Gastroesophageal sphincter (tissue), 4 donors: ENCODE data around the gene HAO2. TPM values are rescaled to one million over a fixed set of nuclear protein-coding genes. Genes with fewer than 3 reads are reported as not detected.

Experiments used
- ATAC-seq: fragments of 150-250 bp; one replicate; pipeline ENCODE4 v1.9.1; 2016; ENCODE audit warnings: mild to moderate bottlenecking, moderate library complexity
- H3K27ac ChIP-seq, 4 donors: fragments of 200-600 bp; sonication (generic) in 3 of 4; 1 replicate in 3 of 4; 2 replicates in 1 of 4; pipeline ENCODE4 v1.5.1; 2016 to 2019
- H3K27me3 ChIP-seq: fragments of 200-600 bp; sonication (generic); one replicate; pipeline ENCODE4 v1.5.1; 2019
- H3K36me3 ChIP-seq, 2 donors: fragments of 200-600 bp; sonication (generic); one replicate each; pipeline ENCODE4 v1.5.1; 2019; ENCODE audit warnings: control low read depth in 1 of 2
- H3K4me1 ChIP-seq, 3 donors: fragments of 200-600 bp; sonication (generic); 1 replicate in 2 of 3; 2 replicates in 1 of 3; pipeline ENCODE4 v1.5.1; 2016 to 2019; ENCODE audit warnings: control low read depth in 2 of 3
- H3K4me3 ChIP-seq, 2 donors: fragments of 200-600 bp; sonication (generic); one replicate each; pipeline ENCODE4 v1.5.1; 2019; ENCODE audit warnings: mild to moderate bottlenecking in 1 of 2, moderate library complexity in 1 of 2
- H3K9me3 ChIP-seq, 3 donors: fragments of 200-600 bp; sonication (generic); one replicate each; pipeline ENCODE4 v1.5.1; 2017 to 2019; ENCODE audit warnings: control low read depth in 2 of 3
- CTCF ChIP-seq, 4 experiments: fragments of 200-600 bp in 2 of 4; fragments of 450-650 bp in 2 of 4; sonication (generic) in 1 of 4; IDR thresholded peaks; one replicate each; pipeline ENCODE4 v1.5.1; 2017 to 2019; ENCODE audit warnings: antibody characterized with exemption in 4 of 4, mild to moderate bottlenecking in 2 of 4, moderate library complexity in 2 of 4
- EP300 ChIP-seq: sonication (generic); formaldehyde crosslinking; IDR thresholded peaks from one replicate; pipeline ENCODE4 v1.6.1; 2017; ENCODE audit warnings: antibody characterized with exemption, mild to moderate bottlenecking
- POLR2A ChIP-seq, 2 donors: fragments of 450-650 bp; IDR thresholded peaks; one replicate each; pipeline ENCODE4 v1.6.1; 2017; ENCODE audit warnings: antibody characterized with exemption in 2 of 2, mild to moderate bottlenecking in 2 of 2, moderate library complexity in 1 of 2
- POLR2AphosphoS5 ChIP-seq: sonication (generic); formaldehyde crosslinking; IDR thresholded peaks from one replicate; pipeline ENCODE4 v1.6.1; 2017; ENCODE audit warnings: antibody characterized with exemption
- WGBS, 2 donors: methylation state at CpG; one replicate each; pipeline ENCODE4 v1.1.5; 2018; ENCODE audit warnings: low coverage in 1 of 2; 5-methylcytosine and 5-hydroxymethylcytosine counted together
- total RNA-seq, 4 donors: library from RNA; depleted of rRNA; stranded (reverse); fragments of >200 nt; gene quantifications; one replicate each; pipeline ENCODE4 v1.1.0, GENCODE V29; 2016

HAO2 gene
- total RNA-seq, 4 donors from 2014 or later: not detected

DNA sequence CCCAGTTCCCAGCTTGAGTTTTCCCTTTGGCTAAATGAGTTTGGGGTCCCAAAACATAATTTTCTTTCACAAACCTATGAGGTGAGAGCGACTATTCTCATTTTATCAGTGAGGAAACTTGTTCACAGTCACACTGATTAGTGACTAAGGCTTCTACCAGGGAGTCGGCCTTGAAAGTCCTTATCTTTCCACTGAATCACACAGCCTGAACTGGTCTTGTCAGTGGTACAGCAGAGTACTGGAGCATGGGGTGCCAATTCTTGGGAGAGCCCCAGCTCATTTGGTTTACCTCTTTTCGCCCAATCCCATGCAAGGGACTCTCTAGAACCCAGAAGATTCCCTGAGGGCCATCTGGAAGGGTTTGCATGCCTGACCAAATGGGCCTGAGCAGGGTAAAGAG, 63.3 kb downstream of the HAO2 start:
- Histone ChIP-seq H3K36me3 (no peaks in the 10 kb centered on the region), H3K27me3 (peaks cover 7% of the 10 kb centered on the region), H3K4me3 (no peak overlapping the region), H3K4me1 (no peaks in the 10 kb centered on the region), H3K27ac (no peak overlapping the region), H3K9me3 (no peaks in the 10 kb centered on the region)
- TF ChIP-seq CTCF (IDR thresholded peaks at IDR 0.05) (no peak), POLR2AphosphoS5 (no peak), EP300 (no peak), POLR2A (IDR thresholded peaks at IDR 0.05) (no peak)
- no peak for ATAC-seq
- WGBS, 2 donors: 63 to 69% methylated on average over 2 to 3 of the region's 3 CpGs

DNA sequence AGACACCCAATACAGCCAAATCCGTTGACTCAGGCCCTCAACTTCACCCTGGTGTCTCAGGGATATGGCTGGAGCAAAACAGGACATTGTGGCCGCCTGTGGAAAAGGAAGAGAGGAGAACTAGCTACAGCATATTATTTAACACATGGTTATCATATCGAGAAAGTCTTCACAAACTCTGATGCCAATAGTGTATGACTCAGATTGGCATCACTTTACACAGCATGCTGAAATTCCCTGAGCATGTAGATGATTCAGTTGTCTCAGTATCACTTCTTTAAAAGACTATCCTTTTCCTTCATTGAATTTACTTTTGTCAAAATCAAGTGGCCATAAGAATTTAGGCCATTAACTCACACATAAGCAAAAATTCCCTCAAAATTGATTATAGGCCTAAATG, 66.5 kb downstream of the HAO2 start:
- Histone ChIP-seq H3K27me3 (peaks cover 7% of the 10 kb centered on the region), H3K9me3 (no peaks in the 10 kb centered on the region), H3K4me3 (no peak overlapping the region), H3K27ac (no peak overlapping the region), H3K4me1 (no peaks in the 10 kb centered on the region), H3K36me3 (no peaks in the 10 kb centered on the region)
- no peak for ATAC-seq
- TF ChIP-seq CTCF (IDR thresholded peaks at IDR 0.05): no peak
- TF ChIP-seq EP300: no peak
- TF ChIP-seq POLR2AphosphoS5: no peak
- no peak for TF ChIP-seq POLR2A (IDR thresholded peaks at IDR 0.05)
- 81 to 93% methylated on average over 3 of the region's 3 CpGs for WGBS, 2 donors

- H3K27me3 ChIP-seq: no peaks in the 10 kb centered on the region
- H3K4me1 ChIP-seq: no peaks in the 10 kb centered on the region
- no peak overlapping the region for H3K27ac ChIP-seq
- H3K36me3 ChIP-seq: no peaks in the 10 kb centered on the region
- 50% methylated on average over 2 of the region's 2 CpGs; no CpG with 5 or more reads in 1 of the 2 donors for WGBS, 2 donors
- no peak for ATAC-seq
- H3K4me3 ChIP-seq: no peak overlapping the region
- no peaks in the 10 kb centered on the region for H3K9me3 ChIP-seq
- no peak for TF ChIP-seq POLR2AphosphoS5
- TF ChIP-seq CTCF (IDR thresholded peaks at IDR 0.05): no peak
- no peak for TF ChIP-seq EP300
- TF ChIP-seq POLR2A (IDR thresholded peaks at IDR 0.05): no peak
Measured at GRCh38 chr1:119438761-119439160, 70.2 kb downstream of the HAO2 start.

GRCh38 chr1:119440721-119441307, 72.2 kb downstream of the HAO2 start:
- ATAC-seq: no peak
- Histone ChIP-seq H3K4me1 (no peaks in the 10 kb centered on the region), H3K27ac (no peak overlapping the region), H3K27me3 (no peaks in the 10 kb centered on the region), H3K36me3 (no peaks in the 10 kb centered on the region), H3K9me3 (no peaks in the 10 kb centered on the region), H3K4me3 (no peak overlapping the region)
- 67 to 79% methylated on average over 5 to 8 of the region's 8 CpGs for WGBS, 2 donors
- TF ChIP-seq CTCF (IDR thresholded peaks at IDR 0.05): no peak
- TF ChIP-seq POLR2AphosphoS5: no peak
- TF ChIP-seq EP300: no peak
- no peak for TF ChIP-seq POLR2A (IDR thresholded peaks at IDR 0.05)

DNA sequence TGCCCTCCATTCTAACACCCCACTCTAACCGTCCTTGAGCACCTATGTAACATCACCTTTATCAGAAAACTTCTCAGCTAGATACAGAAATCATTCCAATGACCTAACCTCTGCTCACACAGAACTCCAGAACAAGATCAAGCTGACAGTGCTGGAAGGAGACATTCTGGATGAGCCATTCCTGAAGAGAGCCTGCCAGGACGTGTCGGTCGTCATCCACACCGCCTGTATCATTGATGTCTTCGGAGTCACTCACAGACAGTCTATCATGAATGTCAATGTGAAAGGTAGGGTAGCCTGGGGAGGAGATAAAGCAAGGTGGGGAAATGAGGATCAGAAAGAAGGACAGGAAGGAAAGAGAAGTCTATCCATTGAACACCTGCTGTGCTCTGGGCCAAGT, 74.2 kb downstream of the HAO2 start:
- no peaks in the 10 kb centered on the region for H3K9me3 ChIP-seq
- H3K4me1 ChIP-seq: no peaks in the 10 kb centered on the region
- ATAC-seq: no peak
- H3K27me3 ChIP-seq: no peaks in the 10 kb centered on the region
- H3K27ac ChIP-seq: no peak overlapping the region
- no peak for TF ChIP-seq EP300
- no peak for TF ChIP-seq POLR2A (IDR thresholded peaks at IDR 0.05)
- no peak for TF ChIP-seq CTCF (IDR thresholded peaks at IDR 0.05)
- TF ChIP-seq POLR2AphosphoS5: no peak
- WGBS, 2 donors: 87 to 88% methylated on average over 6 of the region's 6 CpGs
- no peaks in the 10 kb centered on the region for H3K36me3 ChIP-seq
- no peak overlapping the region for H3K4me3 ChIP-seq
